K562 (cell line): ENCODE results near the gene PI4KA. TPM values are rescaled to one million over a fixed set of nuclear protein-coding genes. Genes with fewer than 3 reads are reported as not detected.

Experiments
- ATAC-seq: fragments of 200-7000 bp; cut with Tn5 transposase; 3 replicates; pipeline ENCODE4 v1.9.1; 2020; ENCODE audit warnings: moderate library complexity
- BruUV-seq: library from RNA; stranded (reverse); fragments of 400-500 nt; replicated peaks from 2 replicates; lab custom pipeline; 2021; lab: Mats Ljungman, UMichigan
- CTCF ChIA-PET: fragments of 300-600 bp; formaldehyde crosslinking; extraction: SDS; loops from one replicate; lab custom pipeline; 2021; ENCODE audit warnings: low intra/inter-chr PET ratio; lab: Yijun Ruan, JAX
- POLR2A ChIA-PET: fragments of 300-600, 350-650 bp; sonication (Branson Sonifier 250); formaldehyde crosslinking; extraction: SDS; loops from one replicate; lab custom pipeline; 2021; ENCODE audit warnings: antibody characterized with exemption, inconsistent platforms; lab: Yijun Ruan, JAX
- DNase-seq, 4 experiments: peaks; one replicate each; pipeline versions ENCODE4 v3.0.0 to v3.0.0-alpha.2; 2011 to 2018; ENCODE audit warnings: low spot score in 3 of 4, mixed read lengths in 3 of 4; ENCODE audit errors: extremely low read depth in 1 of 4
- FAIRE-seq: peaks from 2 replicates; lab custom pipeline; 2011; peaks lifted over from hg19 to GRCh38; lab: Jason Lieb, UNC
- H2AFZ ChIP-seq: 2 replicates; pipeline ENCODE4 v1.6.0; 2011; ENCODE audit warnings: low read depth, low read length, control low read depth, inconsistent platforms
- H3K27ac ChIP-seq: fragments of 200-600 bp; 3 replicates; pipeline ENCODE4 v1.8.0; 2011; ENCODE audit warnings: low read depth, mild to moderate bottlenecking, control low read depth, inconsistent platforms, low read length, moderate library complexity, mixed read lengths; ENCODE audit errors: extremely low read depth
- H3K27me3 ChIP-seq, 2 experiments: fragments of 300-600 bp in 1 of 2; 2 replicates in 1 of 2; 3 replicates in 1 of 2; pipeline versions ENCODE4 v1.6.0 to v1.8.0; 2011; ENCODE audit warnings: inconsistent platforms in 2 of 2, low read length in 2 of 2, mild to moderate bottlenecking in 1 of 2, mixed read lengths in 1 of 2, moderate library complexity in 1 of 2; ENCODE audit not compliant: control insufficient read depth in 2 of 2, insufficient read depth in 2 of 2
- H3K36me3 ChIP-seq: fragments of 300-600 bp; 3 replicates; pipeline ENCODE4 v1.8.0; 2011; ENCODE audit warnings: mild to moderate bottlenecking, low read length, inconsistent platforms; ENCODE audit not compliant: control insufficient read depth, insufficient read depth
- H3K4me1 ChIP-seq, 2 experiments: fragments of 200-600 bp in 1 of 2; replicated peaks in 1 of 2; 2 replicates in 1 of 2; 3 replicates in 1 of 2; pipeline versions ENCODE4 v1.5.1 to v1.8.0; 2011; ENCODE audit warnings: inconsistent platforms in 2 of 2, low read length in 2 of 2, mild to moderate bottlenecking in 1 of 2, mixed read lengths in 1 of 2, moderate library complexity in 1 of 2; ENCODE audit not compliant: control insufficient read depth in 2 of 2, insufficient read depth in 2 of 2
- H3K4me2 ChIP-seq: 2 replicates; pipeline ENCODE4 v1.6.1; 2011; ENCODE audit warnings: low read length, control low read depth, inconsistent platforms, mixed read lengths; ENCODE audit not compliant: insufficient read depth
- H3K4me3 ChIP-seq: fragments of 200-600 bp; sonication (generic), shearing (Covaris generic); 2 replicates; pipeline ENCODE4 v1.5.1; 2016; ENCODE audit warnings: control low read depth, inconsistent platforms
- H3K79me2 ChIP-seq: fragments of 200-600 bp; 3 replicates; pipeline ENCODE4 v1.8.0; 2011; ENCODE audit warnings: low read length, inconsistent platforms; ENCODE audit not compliant: control insufficient read depth, insufficient read depth
- H3K9ac ChIP-seq, 2 experiments: 2 replicates each; pipeline versions ENCODE4 v1.6.0 to v1.6.1; 2011; ENCODE audit warnings: low read depth in 2 of 2, low read length in 2 of 2, control low read depth in 1 of 2, inconsistent platforms in 1 of 2, mild to moderate bottlenecking in 1 of 2, mixed read lengths in 1 of 2; ENCODE audit not compliant: insufficient read depth in 1 of 2
- H3K9me1 ChIP-seq: one replicate; pipeline ENCODE4 v1.6.0; 2011; ENCODE audit warnings: inconsistent platforms, mild to moderate bottlenecking, low read length, moderate library complexity; ENCODE audit not compliant: control insufficient read depth, insufficient read depth
- H3K9me3 ChIP-seq: replicated peaks from 2 replicates; pipeline ENCODE4 v1.5.1; 2011; ENCODE audit warnings: low read depth, low read length, inconsistent platforms; ENCODE audit not compliant: control insufficient read depth, insufficient read depth
- H4K20me1 ChIP-seq: replicated peaks from 2 replicates; pipeline ENCODE4 v1.6.1; 2011; ENCODE audit warnings: low read length, inconsistent platforms, mixed read lengths; ENCODE audit not compliant: control insufficient read depth, insufficient read depth
- ARID1B ChIP-seq: fragments of 450-650 bp; IDR thresholded peaks from 2 replicates; pipeline ENCODE4 v1.6.1; 2016; ENCODE audit warnings: antibody characterized with exemption, mild to moderate bottlenecking, inconsistent platforms
- BRCA1 ChIP-seq, 2 experiments: fragments of 450-650 bp in 1 of 2; sonication (generic) in 1 of 2; formaldehyde crosslinking in 1 of 2; IDR thresholded peaks; 2 replicates each; pipeline versions ENCODE4 v1.5.0 to v1.6.1; 2017 to 2020; ENCODE audit warnings: mild to moderate bottlenecking in 1 of 2, missing genetic modification reagents in 1 of 2
- CREB1 ChIP-seq, 2 experiments: sonication (generic) in 1 of 2; formaldehyde crosslinking in 1 of 2; IDR thresholded peaks; 2 replicates each; pipeline versions ENCODE4 v1.6.1 to v1.8.0; 2012 to 2022; ENCODE audit warnings: inconsistent platforms in 1 of 2, mild to moderate bottlenecking in 1 of 2, missing genetic modification reagents in 1 of 2, moderate library complexity in 1 of 2
- EP400 ChIP-seq: fragments of 450-650 bp; IDR thresholded peaks from 2 replicates; pipeline ENCODE4 v1.6.1; 2017; ENCODE audit warnings: antibody characterized with exemption, mild to moderate bottlenecking, moderate library complexity
- GTF2A2 ChIP-seq: IDR thresholded peaks from 2 replicates; pipeline ENCODE4 v1.6.1; 2016; ENCODE audit warnings: mild to moderate bottlenecking, missing genetic modification characterization, missing compliant biosample characterization
- PHB ChIP-seq: fragments of 250-450 bp; sonication (Bioruptor Pico); IDR thresholded peaks from 2 replicates; pipeline ENCODE4 v1.5.0; 2021
- TEAD4 ChIP-seq, 2 experiments: sonication (generic) in 1 of 2; formaldehyde crosslinking in 1 of 2; IDR thresholded peaks; 2 replicates each; pipeline versions ENCODE4 v1.6.1 to v1.8.0; 2012 to 2022; ENCODE audit warnings: borderline replicate concordance in 1 of 2, inconsistent platforms in 1 of 2, low read length in 1 of 2, mild to moderate bottlenecking in 1 of 2, missing genetic modification reagents in 1 of 2
- ZNF436 ChIP-seq: fragments of 250-450, 450-650 bp; sonication (Bioruptor Pico); formaldehyde crosslinking; IDR thresholded peaks from 2 replicates; pipeline ENCODE4 v1.7.0; 2020; ENCODE audit warnings: mild to moderate bottlenecking
- ZNF561 ChIP-seq: fragments of 450-650 bp; formaldehyde crosslinking; conservative IDR thresholded peaks from 2 replicates; pipeline ENCODE4 v1.4.0; 2020; ENCODE audit warnings: mild to moderate bottlenecking, moderate library complexity
- WGBS: fragments of 100-300 bp; shearing (Covaris generic); methylation state at CpG from one replicate; pipeline ENCODE4 v1.1.6; 2016; ENCODE audit warnings: low coverage, mixed read lengths; ENCODE audit not compliant: insufficient coverage; ENCODE audit errors: missing lambda C conversion rate; 5-methylcytosine and 5-hydroxymethylcytosine counted together
- in situ Hi-C: fragments of 300-500 bp; cut with MboI; formaldehyde crosslinking; loops from 4 replicates; pipeline ENCODE4 v1.15.0; 2018; ENCODE audit warnings: inconsistent platforms, mixed read lengths
- intact Hi-C: fragments of 100-400 bp; cut with micrococcal nuclease; formaldehyde crosslinking; loops from 2 replicates; pipeline ENCODE4 v1.14.2; 2022
- polyA plus RNA-seq, 8 experiments: library from polyadenylated mRNA; depleted of rRNA in 4 of 8; stranded (reverse) in 5 of 8; unstranded in 3 of 8; fragments of >200 nt; fragmentation: Nextera tagmentation in 2 of 8; fragmentation: Illumina TruSeq in 1 of 8; extraction: Ambion mirVana in 2 of 8; extraction: Trizol in 1 of 8; gene quantifications; 2 replicates each; pipeline versions ENCODE4 v1.2.1 to v1.2.3, GENCODE V29; 2011 to 2014; ENCODE audit warnings: inconsistent platforms in 1 of 8, missing spikeins in 1 of 8
- total RNA-seq, 7 experiments: library from RNA; depleted of rRNA in 6 of 7; stranded (reverse); fragments of >200 nt in 6 of 7; fragmentation: Illumina TruSeq in 2 of 7; extraction: Trizol in 2 of 7; gene quantifications; 2 replicates each; pipeline versions ENCODE4 v1.2.1 to v1.2.3, GENCODE V29; 2011 to 2021; ENCODE audit warnings: low replicate concordance in 1 of 7
- TF ChIP-seq, protein P1 (sequence below): sonication (generic); formaldehyde crosslinking; IDR thresholded peaks from 2 replicates; pipeline ENCODE4 v1.8.0; 2022; ENCODE audit warnings: mild to moderate bottlenecking, missing genetic modification reagents
- TF ChIP-seq, protein P2 (sequence below): sonication (generic); formaldehyde crosslinking; IDR thresholded peaks from 2 replicates; pipeline ENCODE4 v1.8.0; 2023; ENCODE audit warnings: mild to moderate bottlenecking, missing genetic modification reagents
- TF ChIP-seq, protein P3 (sequence below): fragments of 450-650 bp; IDR thresholded peaks from 2 replicates; pipeline ENCODE4 v1.6.1; 2014; ENCODE audit warnings: low read depth, mild to moderate bottlenecking, moderate library complexity, borderline replicate concordance

The PI4KA gene
- total and polyA plus RNA-seq, 9 of the 15 experiments (the other 6 are each of a cell fraction or from before 2014, with no cell fraction given) = 7.3 to 187 (median 84.7) TPM

DNA sequence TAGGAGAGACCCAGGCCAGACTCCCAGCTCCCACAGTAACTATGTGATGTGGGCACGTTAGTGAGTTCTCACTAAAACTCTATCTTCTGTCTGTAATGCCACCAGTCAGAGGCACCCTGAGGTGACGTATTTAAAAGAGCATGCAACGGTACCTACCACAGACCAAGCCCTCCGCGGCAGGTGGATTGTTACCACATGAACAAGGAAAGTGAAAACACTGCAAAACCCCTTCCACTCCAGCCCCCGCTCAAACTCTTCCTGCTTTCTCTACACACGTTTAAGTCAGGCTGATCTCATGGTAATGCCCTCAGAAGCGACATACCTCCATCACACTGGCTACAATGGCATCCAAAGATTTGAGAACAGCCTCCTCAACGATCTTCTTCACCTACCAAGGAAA is 48.0 kb downstream of the PI4KA start (continued):
- TF ChIP-seq, protein P1, sequence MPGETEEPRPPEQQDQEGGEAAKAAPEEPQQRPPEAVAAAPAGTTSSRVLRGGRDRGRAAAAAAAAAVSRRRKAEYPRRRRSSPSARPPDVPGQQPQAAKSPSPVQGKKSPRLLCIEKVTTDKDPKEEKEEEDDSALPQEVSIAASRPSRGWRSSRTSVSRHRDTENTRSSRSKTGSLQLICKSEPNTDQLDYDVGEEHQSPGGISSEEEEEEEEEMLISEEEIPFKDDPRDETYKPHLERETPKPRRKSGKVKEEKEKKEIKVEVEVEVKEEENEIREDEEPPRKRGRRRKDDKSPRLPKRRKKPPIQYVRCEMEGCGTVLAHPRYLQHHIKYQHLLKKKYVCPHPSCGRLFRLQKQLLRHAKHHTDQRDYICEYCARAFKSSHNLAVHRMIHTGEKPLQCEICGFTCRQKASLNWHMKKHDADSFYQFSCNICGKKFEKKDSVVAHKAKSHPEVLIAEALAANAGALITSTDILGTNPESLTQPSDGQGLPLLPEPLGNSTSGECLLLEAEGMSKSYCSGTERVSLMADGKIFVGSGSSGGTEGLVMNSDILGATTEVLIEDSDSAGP (CRISPR knock-in tag) = no peak
- no peak for TF ChIP-seq PHB (CRISPR knock-in tag)
- no peak for TF ChIP-seq EP400

DNA sequence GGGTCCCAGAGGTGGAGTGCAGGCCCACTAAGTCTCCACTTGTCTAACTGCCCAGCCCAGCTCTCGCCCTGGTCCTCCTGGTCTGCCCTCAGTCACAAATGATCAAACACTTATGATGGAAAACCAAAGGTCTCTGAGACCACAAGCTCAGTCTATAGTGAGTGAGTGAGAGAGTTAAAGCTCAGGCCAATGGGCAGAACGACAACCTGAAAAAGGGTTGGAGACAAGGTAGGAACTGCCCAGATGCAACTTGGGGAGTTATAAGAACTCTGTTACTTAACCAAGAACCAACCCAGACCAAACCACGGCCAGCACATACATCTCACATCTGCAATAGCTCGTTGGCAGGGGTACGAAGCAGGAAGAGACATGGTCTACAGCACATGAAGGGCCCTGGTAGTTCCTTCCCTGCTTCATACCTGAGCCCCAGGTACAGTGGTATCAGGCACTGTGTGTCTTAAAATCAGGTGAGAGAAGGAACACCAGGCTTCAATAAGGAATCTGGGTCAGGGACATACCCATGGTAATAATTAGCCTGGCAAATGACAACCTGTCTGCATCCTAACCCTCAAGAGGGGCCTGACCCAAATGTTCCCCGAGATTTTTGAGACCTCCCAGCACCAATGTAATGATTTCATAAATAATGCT is 48.9 kb downstream of the PI4KA start:
- ChIA-PET CTCF (no interaction called here), POLR2A (interaction anchor here (0.6 to 15.3 kb wide), 9 partner anchors 8 to 192 kb away, joined by 3 to 172 read pairs (median 4); partner anchors contain the start of gene THAP7)
- no peak for FAIRE-seq
- 74% methylated on average over 6 of the region's 6 CpGs for WGBS
- Histone ChIP-seq H3K36me3 (peaks cover 80% of the 10 kb centered on the region), H3K4me3 (no peak overlapping the region), H3K79me2 (no peaks in the 10 kb centered on the region), H3K9ac (no peak overlapping the region), H3K27ac (no peak overlapping the region), H2AFZ (no peak overlapping the region), H3K27me3 (no peaks in the 10 kb centered on the region), H3K4me1 (peaks cover 3 to 13% of the 10 kb centered on the region in 2 experiments; a peak in 3 of 5 replicates), H4K20me1 (peaks cover 5% of the 10 kb centered on the region; the same call in 1 of the 2 replicates), H3K4me2 (no peak overlapping the region), H3K9me3 (no peaks in the 10 kb centered on the region), H3K9me1 (no peaks in the 10 kb centered on the region)
- no TSS peak for BruUV-seq
- DNase-seq = no peak
- ATAC-seq = no peak
- intact Hi-C loops (no loop called here), in situ Hi-C loops (no loop called here)
- TF ChIP-seq BRCA1 (IDR thresholded peaks at IDR 0.05) (no peak), BRCA1 (CRISPR knock-in tag; IDR thresholded peaks at IDR 0.05) (0 out of 2 replicates have a peak, but pooled peaks have one; percentile 26), ZNF561 (CRISPR knock-in tag) (no peak), ZNF436 (CRISPR knock-in tag) (no peak), TEAD4 (IDR thresholded peaks at IDR 0.05; ENCODE audit: low read length) (no peak), TEAD4 (CRISPR knock-in tag; IDR thresholded peaks at IDR 0.05; ENCODE audit: borderline replicate concordance) (peak; percentile 16; the same call in 1 of the 2 replicates), CREB1 (IDR thresholded peaks at IDR 0.05) (no peak), CREB1 (CRISPR knock-in tag; IDR thresholded peaks at IDR 0.05) (no peak), GTF2A2 (no peak), ARID1B (no peak)
- TF ChIP-seq, protein P2, sequence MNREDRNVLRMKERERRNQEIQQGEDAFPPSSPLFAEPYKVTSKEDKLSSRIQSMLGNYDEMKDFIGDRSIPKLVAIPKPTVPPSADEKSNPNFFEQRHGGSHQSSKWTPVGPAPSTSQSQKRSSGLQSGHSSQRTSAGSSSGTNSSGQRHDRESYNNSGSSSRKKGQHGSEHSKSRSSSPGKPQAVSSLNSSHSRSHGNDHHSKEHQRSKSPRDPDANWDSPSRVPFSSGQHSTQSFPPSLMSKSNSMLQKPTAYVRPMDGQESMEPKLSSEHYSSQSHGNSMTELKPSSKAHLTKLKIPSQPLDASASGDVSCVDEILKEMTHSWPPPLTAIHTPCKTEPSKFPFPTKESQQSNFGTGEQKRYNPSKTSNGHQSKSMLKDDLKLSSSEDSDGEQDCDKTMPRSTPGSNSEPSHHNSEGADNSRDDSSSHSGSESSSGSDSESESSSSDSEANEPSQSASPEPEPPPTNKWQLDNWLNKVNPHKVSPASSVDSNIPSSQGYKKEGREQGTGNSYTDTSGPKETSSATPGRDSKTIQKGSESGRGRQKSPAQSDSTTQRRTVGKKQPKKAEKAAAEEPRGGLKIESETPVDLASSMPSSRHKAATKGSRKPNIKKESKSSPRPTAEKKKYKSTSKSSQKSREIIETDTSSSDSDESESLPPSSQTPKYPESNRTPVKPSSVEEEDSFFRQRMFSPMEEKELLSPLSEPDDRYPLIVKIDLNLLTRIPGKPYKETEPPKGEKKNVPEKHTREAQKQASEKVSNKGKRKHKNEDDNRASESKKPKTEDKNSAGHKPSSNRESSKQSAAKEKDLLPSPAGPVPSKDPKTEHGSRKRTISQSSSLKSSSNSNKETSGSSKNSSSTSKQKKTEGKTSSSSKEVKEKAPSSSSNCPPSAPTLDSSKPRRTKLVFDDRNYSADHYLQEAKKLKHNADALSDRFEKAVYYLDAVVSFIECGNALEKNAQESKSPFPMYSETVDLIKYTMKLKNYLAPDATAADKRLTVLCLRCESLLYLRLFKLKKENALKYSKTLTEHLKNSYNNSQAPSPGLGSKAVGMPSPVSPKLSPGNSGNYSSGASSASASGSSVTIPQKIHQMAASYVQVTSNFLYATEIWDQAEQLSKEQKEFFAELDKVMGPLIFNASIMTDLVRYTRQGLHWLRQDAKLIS = no peak
- TF ChIP-seq, protein P3, sequence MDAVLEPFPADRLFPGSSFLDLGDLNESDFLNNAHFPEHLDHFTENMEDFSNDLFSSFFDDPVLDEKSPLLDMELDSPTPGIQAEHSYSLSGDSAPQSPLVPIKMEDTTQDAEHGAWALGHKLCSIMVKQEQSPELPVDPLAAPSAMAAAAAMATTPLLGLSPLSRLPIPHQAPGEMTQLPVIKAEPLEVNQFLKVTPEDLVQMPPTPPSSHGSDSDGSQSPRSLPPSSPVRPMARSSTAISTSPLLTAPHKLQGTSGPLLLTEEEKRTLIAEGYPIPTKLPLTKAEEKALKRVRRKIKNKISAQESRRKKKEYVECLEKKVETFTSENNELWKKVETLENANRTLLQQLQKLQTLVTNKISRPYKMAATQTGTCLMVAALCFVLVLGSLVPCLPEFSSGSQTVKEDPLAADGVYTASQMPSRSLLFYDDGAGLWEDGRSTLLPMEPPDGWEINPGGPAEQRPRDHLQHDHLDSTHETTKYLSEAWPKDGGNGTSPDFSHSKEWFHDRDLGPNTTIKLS = no peak
